GM23248 (cell line): ENCODE measurements around the gene GAK. TPM values are rescaled to one million over a fixed set of nuclear protein-coding genes. Genes with fewer than 3 reads are reported as not detected.

Source experiments
- DNase-seq: peaks from one replicate; pipeline ENCODE4 v3.0.0-alpha.2; 2015
- H2AFZ ChIP-seq: fragments of 200-600 bp; sonication (generic); 2 replicates; pipeline ENCODE4 v1.6.1; 2016; ENCODE audit warnings: antibody characterized with exemption
- H3F3A ChIP-seq: fragments of 200-600 bp; sonication (generic); 2 replicates; pipeline ENCODE4 v1.6.1; 2016; ENCODE audit warnings: mild to moderate bottlenecking, antibody characterized with exemption, mixed run types; ENCODE audit not compliant: insufficient read depth
- H3K27ac ChIP-seq: fragments of 200-600 bp; sonication (generic); 2 replicates; pipeline ENCODE4 v1.5.1; 2016; ENCODE audit warnings: mild to moderate bottlenecking
- H3K27me3 ChIP-seq: fragments of 200-600 bp; sonication (generic); replicated peaks from 2 replicates; pipeline ENCODE4 v1.6.1; 2016; ENCODE audit warnings: mild to moderate bottlenecking; ENCODE audit not compliant: insufficient read depth
- H3K36me3 ChIP-seq: fragments of 200-600 bp; sonication (generic); 2 replicates; pipeline ENCODE4 v1.6.1; 2016; ENCODE audit warnings: low read depth, mild to moderate bottlenecking
- H3K4me1 ChIP-seq: fragments of 200-600 bp; sonication (generic); 2 replicates; pipeline ENCODE4 v1.6.1; 2016; ENCODE audit warnings: mild to moderate bottlenecking; ENCODE audit not compliant: insufficient read depth
- H3K4me2 ChIP-seq: fragments of 200-600 bp; sonication (generic); one replicate; pipeline ENCODE4 v1.6.1; 2016; ENCODE audit warnings: mild to moderate bottlenecking; ENCODE audit not compliant: unreplicated experiment
- H3K4me3 ChIP-seq: fragments of 200-600 bp; sonication (generic); 2 replicates; pipeline ENCODE4 v1.5.1; 2016; ENCODE audit warnings: mild to moderate bottlenecking
- H3K79me2 ChIP-seq: fragments of 200-600 bp; sonication (generic); 2 replicates; pipeline ENCODE4 v1.6.1; 2016; ENCODE audit warnings: mild to moderate bottlenecking; ENCODE audit not compliant: insufficient read depth
- H3K9ac ChIP-seq: fragments of 200-600 bp; sonication (generic); 2 replicates; pipeline ENCODE4 v1.6.1; 2016; ENCODE audit warnings: mild to moderate bottlenecking
- H3K9me2 ChIP-seq: fragments of 200-600 bp; sonication (generic); 2 replicates; pipeline ENCODE4 v1.6.1; 2016; ENCODE audit warnings: mixed run types, mild to moderate bottlenecking, moderate library complexity; ENCODE audit not compliant: insufficient read depth
- H3K9me3 ChIP-seq: fragments of 200-600 bp; sonication (generic); one replicate; pipeline ENCODE4 v1.6.1; 2017; ENCODE audit warnings: low read depth
- H4K20me1 ChIP-seq: fragments of 200-600 bp; sonication (generic); 2 replicates; pipeline ENCODE4 v1.6.0; 2016; ENCODE audit not compliant: insufficient read depth
- EZH2 ChIP-seq: fragments of 200-600 bp; sonication (generic); IDR thresholded peaks from 2 replicates; pipeline ENCODE4 v1.6.1; 2018; ENCODE audit warnings: antibody characterized with exemption, mild to moderate bottlenecking; ENCODE audit not compliant: insufficient read depth, poor library complexity, severe bottlenecking
- EZH2phosphoT487 ChIP-seq: fragments of 200-600 bp; sonication (generic); IDR thresholded peaks from 2 replicates; pipeline ENCODE4 v1.6.1; 2018; ENCODE audit warnings: antibody characterized with exemption, moderate library complexity, mild to moderate bottlenecking, low read depth; ENCODE audit not compliant: insufficient read depth
- WGBS, 2 experiments: methylation state at CpG; one replicate each; pipeline ENCODE4 v1.1.6; 2015 to 2017; ENCODE audit warnings: low lambda C conversion rate in 2 of 2, low coverage in 1 of 2; ENCODE audit errors: missing lambda C conversion rate in 2 of 2; 5-methylcytosine and 5-hydroxymethylcytosine counted together
- in situ Hi-C: fragments of 300-500 bp; cut with MboI; formaldehyde crosslinking; loops from 2 replicates; pipeline ENCODE4 v1.15.0; 2020
- polyA plus RNA-seq: library from polyadenylated mRNA; unstranded; fragments of >200 nt; fragmentation: Nextera tagmentation; extraction: Ambion mirVana; gene quantifications from 2 replicates; pipeline ENCODE4 v1.2.1, GENCODE V29; 2016
- total RNA-seq: library from RNA; depleted of rRNA; stranded (reverse); fragments of >200 nt; shearing (Covaris generic); gene quantifications from 2 replicates; pipeline ENCODE4 v1.2.3, GENCODE V29; 2014

Gene GAK
- total and polyA plus RNA-seq, 2 experiments from 2014 or later: 41.1 to 86.7 TPM

DNA sequence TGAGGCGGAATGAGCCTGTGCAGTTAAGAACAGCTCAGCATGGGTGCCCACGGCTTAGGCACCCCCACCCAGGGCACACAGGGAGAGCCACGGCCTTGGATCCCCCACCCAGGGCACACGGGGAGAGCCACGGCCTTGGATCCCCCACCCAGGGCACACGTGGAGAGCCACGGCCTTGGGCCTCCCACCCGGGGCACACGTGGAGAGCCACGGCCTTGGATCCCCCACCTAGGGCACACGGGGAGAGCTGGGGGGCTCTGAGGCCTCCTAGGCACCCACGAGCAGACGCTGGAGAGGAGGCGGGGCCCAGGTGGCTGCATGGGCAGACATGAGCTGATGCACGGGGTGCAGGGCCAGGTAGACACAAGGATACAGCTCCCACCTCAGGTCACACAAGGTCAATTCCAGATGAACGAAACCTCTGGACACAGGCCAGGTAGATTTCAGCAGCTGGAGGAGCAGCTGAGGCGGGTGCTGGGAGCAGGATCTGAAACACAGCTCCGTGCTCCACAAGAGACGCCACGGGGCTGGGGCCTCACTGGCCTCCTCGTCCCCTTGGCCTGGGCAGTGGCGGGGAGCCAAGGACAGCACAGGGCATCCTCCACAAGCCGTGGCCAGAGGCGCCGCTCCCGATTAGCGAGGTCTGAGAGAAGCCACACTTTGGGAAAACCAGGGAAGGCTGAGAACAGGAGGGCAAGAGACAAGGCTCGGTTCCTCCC lies 30.8 kb downstream of the GAK start:
- 90% methylated on average over 25 to 27 of the region's 28 CpGs for WGBS, 2 experiments
- Histone ChIP-seq H3K36me3 (no peaks in the 10 kb centered on the region; the same call in 1 of the 2 replicates), H3K9me3 (no peaks in the 10 kb centered on the region), H3K4me3 (no peak overlapping the region), H3K4me2 (no peak overlapping the region), H3K79me2 (peaks cover 50% of the 10 kb centered on the region), H3K27ac (no peak overlapping the region), H3F3A (no peaks in the 10 kb centered on the region), H3K9me2 (no peaks in the 10 kb centered on the region), H3K27me3 (no peaks in the 10 kb centered on the region), H2AFZ (no peak overlapping the region), H4K20me1 (no peaks in the 10 kb centered on the region), H3K9ac (no peak overlapping the region), H3K4me1 (no peaks in the 10 kb centered on the region)
- in situ Hi-C loops: no loop called here
- no peak for DNase-seq
- TF ChIP-seq EZH2 (no peak), EZH2phosphoT487 (no peak)

DNA sequence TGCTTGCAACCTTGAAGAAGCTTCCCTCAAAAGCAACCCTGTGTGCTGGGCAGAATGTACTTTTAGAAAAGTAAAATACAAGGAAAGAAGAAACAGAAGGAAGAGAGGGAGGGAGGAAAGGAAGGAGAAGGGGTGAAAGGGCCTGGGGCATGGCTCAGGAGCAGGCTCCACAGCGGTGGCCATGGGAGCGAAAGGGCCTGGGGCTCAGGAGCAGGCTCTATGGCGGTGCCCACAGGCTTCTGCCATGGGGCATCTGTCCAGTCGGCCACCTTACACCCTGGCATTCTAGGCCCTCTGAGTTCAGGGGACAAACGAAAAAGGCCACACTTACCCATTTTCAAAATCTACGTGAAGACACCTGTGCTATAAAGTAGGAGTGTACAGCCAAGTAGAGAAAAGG lies 31.4 kb downstream of the GAK start:
- H3K4me2 ChIP-seq: no peak overlapping the region
- TF ChIP-seq EZH2: no peak
- TF ChIP-seq EZH2phosphoT487: no peak
- no peak overlapping the region for H2AFZ ChIP-seq
- peaks cover 43% of the 10 kb centered on the region for H3K79me2 ChIP-seq
- no peaks in the 10 kb centered on the region for H3K9me2 ChIP-seq
- H4K20me1 ChIP-seq: no peaks in the 10 kb centered on the region
- no peak overlapping the region for H3K9ac ChIP-seq
- WGBS, 2 experiments: 91% methylated on average over 6 of the region's 6 CpGs
- no peak for DNase-seq
- H3K36me3 ChIP-seq: no peaks in the 10 kb centered on the region; the same call in 1 of the 2 replicates
- H3F3A ChIP-seq: no peaks in the 10 kb centered on the region
- no peak overlapping the region for H3K27ac ChIP-seq
- no peaks in the 10 kb centered on the region for H3K9me3 ChIP-seq
- no peaks in the 10 kb centered on the region for H3K27me3 ChIP-seq
- no peak overlapping the region for H3K4me3 ChIP-seq
- no peaks in the 10 kb centered on the region for H3K4me1 ChIP-seq
- in situ Hi-C loops: no loop called here

DNA sequence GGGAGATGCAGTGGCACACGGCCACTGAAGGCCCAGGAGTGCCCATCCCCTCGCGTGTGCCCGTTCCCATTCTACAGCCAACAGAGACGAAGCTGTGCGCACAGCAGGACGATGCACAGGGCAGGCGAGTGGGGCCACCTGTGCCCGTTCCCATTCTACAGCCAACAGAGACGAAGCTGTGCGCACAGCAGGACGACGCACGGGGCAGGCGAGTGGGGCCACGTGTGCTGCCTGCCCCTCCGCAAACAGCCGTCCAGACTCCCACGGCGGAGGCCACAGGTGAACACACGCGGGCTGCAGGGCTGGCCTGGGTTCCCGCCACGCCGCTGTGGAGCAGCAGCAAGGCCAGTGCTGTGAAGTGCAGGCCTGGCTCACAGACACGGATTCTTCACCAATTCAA lies 32.0 kb downstream of the GAK start:
- no peak for DNase-seq
- Histone ChIP-seq H3K4me2 (no peak overlapping the region), H3K27ac (no peak overlapping the region), H3K27me3 (no peaks in the 10 kb centered on the region), H4K20me1 (no peaks in the 10 kb centered on the region), H3K36me3 (no peaks in the 10 kb centered on the region; the same call in 1 of the 2 replicates), H3K9ac (no peak overlapping the region), H3K4me3 (no peak overlapping the region), H3K9me2 (no peaks in the 10 kb centered on the region), H3K9me3 (no peaks in the 10 kb centered on the region), H3K79me2 (peaks cover 37% of the 10 kb centered on the region), H3K4me1 (no peaks in the 10 kb centered on the region), H3F3A (no peaks in the 10 kb centered on the region), H2AFZ (no peak overlapping the region)
- WGBS, 2 experiments: 90 to 95% methylated on average over 11 to 26 of the region's 26 CpGs
- in situ Hi-C loops: no loop called here
- no peak for TF ChIP-seq EZH2
- no peak for TF ChIP-seq EZH2phosphoT487

DNA sequence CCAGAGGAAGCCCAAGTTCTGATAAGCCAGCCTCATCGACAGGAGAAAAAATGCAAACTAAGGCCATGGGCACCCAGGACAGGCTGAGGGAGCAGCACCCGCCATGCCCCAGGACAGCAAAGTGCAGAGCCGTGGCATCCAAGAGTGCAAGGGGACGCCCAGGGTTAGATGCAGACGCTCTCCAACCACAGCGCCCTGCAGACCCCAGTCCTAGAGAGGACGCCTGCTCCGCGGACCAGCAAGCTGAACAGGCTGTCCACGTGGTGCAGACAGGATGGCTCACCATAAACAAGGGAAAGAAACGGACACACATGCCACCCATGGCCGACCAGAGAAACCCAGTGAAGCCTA lies 32.6 kb downstream of the GAK start:
- H3K4me3 ChIP-seq: no peak overlapping the region
- no peak overlapping the region for H2AFZ ChIP-seq
- H3K9me3 ChIP-seq: no peaks in the 10 kb centered on the region
- no peaks in the 10 kb centered on the region for H3F3A ChIP-seq
- H3K79me2 ChIP-seq: peaks cover 32% of the 10 kb centered on the region; the same call in 1 of the 2 replicates
- H3K9ac ChIP-seq: no peak overlapping the region
- H3K4me1 ChIP-seq: no peaks in the 10 kb centered on the region
- no peaks in the 10 kb centered on the region for H3K27me3 ChIP-seq
- no peak for TF ChIP-seq EZH2
- no peak for TF ChIP-seq EZH2phosphoT487
- no peak overlapping the region for H3K27ac ChIP-seq
- in situ Hi-C loops: no loop called here
- no peaks in the 10 kb centered on the region for H3K9me2 ChIP-seq
- DNase-seq: no peak
- H3K36me3 ChIP-seq: no peaks in the 10 kb centered on the region; the same call in 1 of the 2 replicates
- WGBS, 2 experiments: 90 to 99% methylated on average over 8 to 12 of the region's 12 CpGs
- no peak overlapping the region for H3K4me2 ChIP-seq
- H4K20me1 ChIP-seq: no peaks in the 10 kb centered on the region
